ENCODE results near the gene DHRS7C. TPM values are rescaled to one million over a fixed set of nuclear protein-coding genes. Genes with fewer than 3 reads are reported as not detected.

Gene DHRS7C
- total RNA-seq, 2 donors from 2014 or later = not detected

DNA sequence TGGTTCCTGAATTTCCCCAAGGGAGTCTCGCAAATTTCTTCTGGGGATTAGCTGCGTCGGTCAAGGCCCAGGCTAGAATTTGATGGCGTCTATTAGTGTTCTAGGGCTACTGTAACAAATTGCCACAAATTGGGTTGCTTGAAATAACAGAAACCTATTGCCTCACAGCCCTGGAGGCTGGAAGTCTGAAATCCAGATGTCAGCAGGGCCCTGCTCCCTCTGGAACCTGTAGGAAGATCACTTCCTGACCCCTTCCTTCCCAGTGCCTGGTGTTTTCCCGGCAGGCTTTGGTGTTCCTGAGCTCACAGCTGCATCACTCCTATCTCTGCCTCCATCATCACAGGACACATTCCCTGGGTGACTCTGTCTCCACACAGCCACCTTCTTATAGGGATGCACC is 24.4 kb downstream of the DHRS7C start:
- Histone ChIP-seq H3K4me1 (ENCODE audit: control insufficient read depth in 1 of 2, low read depth in 2 of 2) (no peaks in the 10 kb centered on the region), H3K27me3 (replicated peaks; ENCODE audit: insufficient read depth) (no peaks in the 10 kb centered on the region), H3K36me3 (no peaks in the 10 kb centered on the region), H3K27ac (no peak overlapping the region), H3K4me3 (no peak overlapping the region), H3K9me3 (no peaks in the 10 kb centered on the region)
- TF ChIP-seq, protein P1, sequence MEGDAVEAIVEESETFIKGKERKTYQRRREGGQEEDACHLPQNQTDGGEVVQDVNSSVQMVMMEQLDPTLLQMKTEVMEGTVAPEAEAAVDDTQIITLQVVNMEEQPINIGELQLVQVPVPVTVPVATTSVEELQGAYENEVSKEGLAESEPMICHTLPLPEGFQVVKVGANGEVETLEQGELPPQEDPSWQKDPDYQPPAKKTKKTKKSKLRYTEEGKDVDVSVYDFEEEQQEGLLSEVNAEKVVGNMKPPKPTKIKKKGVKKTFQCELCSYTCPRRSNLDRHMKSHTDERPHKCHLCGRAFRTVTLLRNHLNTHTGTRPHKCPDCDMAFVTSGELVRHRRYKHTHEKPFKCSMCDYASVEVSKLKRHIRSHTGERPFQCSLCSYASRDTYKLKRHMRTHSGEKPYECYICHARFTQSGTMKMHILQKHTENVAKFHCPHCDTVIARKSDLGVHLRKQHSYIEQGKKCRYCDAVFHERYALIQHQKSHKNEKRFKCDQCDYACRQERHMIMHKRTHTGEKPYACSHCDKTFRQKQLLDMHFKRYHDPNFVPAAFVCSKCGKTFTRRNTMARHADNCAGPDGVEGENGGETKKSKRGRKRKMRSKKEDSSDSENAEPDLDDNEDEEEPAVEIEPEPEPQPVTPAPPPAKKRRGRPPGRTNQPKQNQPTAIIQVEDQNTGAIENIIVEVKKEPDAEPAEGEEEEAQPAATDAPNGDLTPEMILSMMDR (IDR thresholded peaks at IDR 0.05) = no peak
- ATAC-seq (ENCODE audit: insufficient number of reproducible peaks, low FRiP score, low read depth) = no peak
- DNase-seq (ENCODE audit: low spot score) = no peak

DNA sequence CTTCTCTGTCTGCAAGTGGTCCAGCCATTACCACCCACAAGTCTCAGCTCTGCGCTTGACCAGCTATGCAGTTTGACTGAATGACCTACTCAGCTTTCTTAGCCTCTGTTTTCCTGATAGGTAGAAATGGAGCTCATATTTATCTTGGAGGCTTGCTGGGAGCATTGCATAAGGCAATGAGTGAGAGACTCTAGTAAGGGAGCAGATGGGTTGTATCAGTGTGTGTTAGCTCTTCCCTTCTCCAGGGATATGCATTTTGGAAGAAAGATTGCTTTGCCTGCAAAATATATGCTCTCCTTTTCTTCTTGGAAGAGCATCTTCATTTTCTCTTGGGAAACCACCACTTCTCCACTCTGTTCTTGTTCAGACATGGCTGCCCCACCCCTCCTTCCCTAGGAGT is 26.1 kb downstream of the DHRS7C start:
- Histone ChIP-seq H3K36me3 (no peaks in the 10 kb centered on the region), H3K27ac (no peak overlapping the region), H3K4me1 (ENCODE audit: control insufficient read depth in 1 of 2, low read depth in 2 of 2) (no peaks in the 10 kb centered on the region), H3K9me3 (no peaks in the 10 kb centered on the region), H3K4me3 (no peak overlapping the region), H3K27me3 (replicated peaks; ENCODE audit: insufficient read depth) (no peaks in the 10 kb centered on the region)
- no peak for DNase-seq (ENCODE audit: low spot score)
- ATAC-seq (ENCODE audit: insufficient number of reproducible peaks, low FRiP score, low read depth) = no peak
- TF ChIP-seq, protein P1 (IDR thresholded peaks at IDR 0.05) = no peak

DNA sequence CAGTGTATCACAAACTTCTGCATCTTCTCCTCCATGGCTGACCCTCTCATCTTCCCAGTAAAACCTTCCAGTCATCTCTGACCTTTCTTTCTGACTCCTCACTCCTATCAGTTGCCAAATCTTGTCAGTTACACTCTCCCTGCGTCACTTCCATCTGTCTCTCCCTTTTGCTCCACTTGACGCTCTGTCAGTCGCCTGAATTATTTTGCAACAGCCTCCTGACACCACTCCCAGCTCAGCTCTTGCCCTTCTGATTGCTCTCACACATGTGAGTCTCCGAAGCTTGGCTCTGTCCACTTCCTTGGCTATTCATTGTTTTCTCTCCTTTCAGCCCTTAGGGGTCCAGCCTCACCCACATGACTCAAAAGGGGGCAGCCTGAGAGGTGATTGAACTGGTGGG is 27.7 kb downstream of the DHRS7C start:
- Histone ChIP-seq H3K4me1 (ENCODE audit: control insufficient read depth in 1 of 2, low read depth in 2 of 2) (no peaks in the 10 kb centered on the region), H3K27ac (no peak overlapping the region), H3K9me3 (no peaks in the 10 kb centered on the region), H3K36me3 (no peaks in the 10 kb centered on the region), H3K4me3 (no peak overlapping the region), H3K27me3 (replicated peaks; ENCODE audit: insufficient read depth) (no peaks in the 10 kb centered on the region)
- ATAC-seq (ENCODE audit: insufficient number of reproducible peaks, low FRiP score, low read depth) = no peak
- TF ChIP-seq, protein P1 (IDR thresholded peaks at IDR 0.05) = no peak
- DNase-seq (ENCODE audit: low spot score) = no peak

DNA sequence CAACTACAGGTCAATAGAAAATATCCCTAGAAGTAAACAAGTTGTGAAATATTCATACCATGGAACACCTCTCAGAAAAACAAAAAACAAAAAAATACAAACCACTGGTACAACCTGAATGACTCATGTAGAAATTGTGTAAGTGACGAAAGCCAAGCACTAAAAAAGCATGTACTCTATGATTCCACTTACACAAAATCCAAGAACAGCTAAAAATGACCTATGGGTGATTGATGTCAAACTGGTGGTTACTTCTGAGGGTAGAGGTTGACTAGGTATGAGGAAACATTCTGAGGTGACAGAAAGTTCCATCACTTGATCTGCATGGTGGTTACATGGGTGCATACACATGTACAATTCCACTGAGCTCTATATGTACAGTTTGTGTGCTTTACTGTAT is 31.1 kb downstream of the DHRS7C start:
- no peak overlapping the region for H3K27ac ChIP-seq
- DNase-seq (ENCODE audit: low spot score) = no peak
- TF ChIP-seq, protein P1 (IDR thresholded peaks at IDR 0.05) = no peak
- H3K4me3 ChIP-seq = no peak overlapping the region
- no peak for ATAC-seq (ENCODE audit: insufficient number of reproducible peaks, low FRiP score, low read depth)
- no peaks in the 10 kb centered on the region for H3K36me3 ChIP-seq
- no peaks in the 10 kb centered on the region for H3K4me1 ChIP-seq (ENCODE audit: control insufficient read depth in 1 of 2, low read depth in 2 of 2)
- no peaks in the 10 kb centered on the region for H3K9me3 ChIP-seq
- H3K27me3 ChIP-seq (replicated peaks; ENCODE audit: insufficient read depth) = no peaks in the 10 kb centered on the region

DNA sequence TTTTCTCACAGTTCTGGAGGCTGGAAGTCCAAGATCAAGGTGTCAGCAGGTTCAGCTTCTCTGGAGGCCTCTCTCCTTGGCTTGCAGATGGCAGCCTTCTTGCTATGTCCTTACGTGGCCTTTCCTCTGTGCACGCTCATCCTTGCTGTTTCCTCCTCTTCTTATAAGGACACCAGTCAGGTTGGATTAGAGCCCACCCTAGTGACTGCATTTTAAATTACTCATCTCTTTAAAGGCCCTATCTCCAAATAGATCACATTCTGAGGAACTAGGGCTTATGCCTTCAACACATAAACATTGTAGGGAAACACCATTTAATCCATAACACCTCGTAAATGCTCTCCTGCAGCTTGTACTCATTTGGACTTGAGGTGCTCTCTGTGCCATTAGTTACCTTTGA is 36.3 kb downstream of the DHRS7C start:
- ATAC-seq (ENCODE audit: insufficient number of reproducible peaks, low FRiP score, low read depth) (no peak), DNase-seq (ENCODE audit: low spot score) (no peak)
- Histone ChIP-seq H3K4me3 (no peak overlapping the region), H3K4me1 (ENCODE audit: control insufficient read depth in 1 of 2, low read depth in 2 of 2) (no peaks in the 10 kb centered on the region), H3K36me3 (no peaks in the 10 kb centered on the region), H3K27me3 (replicated peaks; ENCODE audit: insufficient read depth) (no peaks in the 10 kb centered on the region), H3K27ac (no peak overlapping the region), H3K9me3 (no peaks in the 10 kb centered on the region)
- TF ChIP-seq, protein P1 (IDR thresholded peaks at IDR 0.05) = no peak
